AG09319 (cell line): ENCODE measurements around the gene NOS1AP.
"Not testable (repeated sequence)": the region's sequence is repeated elsewhere in the genome, so short reads cannot be mapped to it uniquely, and the experiment has no call there.

Experiments used
- DNase-seq: peaks from one replicate; pipeline ENCODE4 v3.0.0-alpha.2; 2010; ENCODE audit warnings: low read depth; ENCODE audit errors: extremely low read depth
- TF ChIP-seq, protein P1 (sequence below): IDR thresholded peaks from 2 replicates; pipeline ENCODE4 v1.5.1; 2011; ENCODE audit warnings: low read depth, mild to moderate bottlenecking, inconsistent platforms, low read length, moderate library complexity

The NOS1AP gene

DNA sequence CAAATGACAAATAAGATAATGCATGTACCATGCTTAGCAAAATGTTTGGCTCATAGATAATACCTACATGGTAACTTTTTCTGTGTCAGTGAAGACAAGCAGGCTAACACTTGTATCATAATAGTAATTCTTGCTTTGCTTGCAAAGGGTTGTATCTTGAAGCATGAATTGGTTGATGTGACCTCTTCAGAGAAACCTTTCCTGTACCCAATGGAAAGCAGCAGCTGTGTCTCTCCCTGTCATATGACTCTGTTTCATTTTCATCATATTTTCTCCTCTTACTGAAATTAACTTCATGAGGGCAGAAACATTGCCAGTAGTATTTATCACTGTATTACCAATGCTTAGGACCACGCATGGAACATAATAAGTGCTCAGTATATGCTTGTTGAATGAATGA is 338.0 kb downstream of the NOS1AP start:
- DNase-seq, result no peak
- TF ChIP-seq, protein P1, sequence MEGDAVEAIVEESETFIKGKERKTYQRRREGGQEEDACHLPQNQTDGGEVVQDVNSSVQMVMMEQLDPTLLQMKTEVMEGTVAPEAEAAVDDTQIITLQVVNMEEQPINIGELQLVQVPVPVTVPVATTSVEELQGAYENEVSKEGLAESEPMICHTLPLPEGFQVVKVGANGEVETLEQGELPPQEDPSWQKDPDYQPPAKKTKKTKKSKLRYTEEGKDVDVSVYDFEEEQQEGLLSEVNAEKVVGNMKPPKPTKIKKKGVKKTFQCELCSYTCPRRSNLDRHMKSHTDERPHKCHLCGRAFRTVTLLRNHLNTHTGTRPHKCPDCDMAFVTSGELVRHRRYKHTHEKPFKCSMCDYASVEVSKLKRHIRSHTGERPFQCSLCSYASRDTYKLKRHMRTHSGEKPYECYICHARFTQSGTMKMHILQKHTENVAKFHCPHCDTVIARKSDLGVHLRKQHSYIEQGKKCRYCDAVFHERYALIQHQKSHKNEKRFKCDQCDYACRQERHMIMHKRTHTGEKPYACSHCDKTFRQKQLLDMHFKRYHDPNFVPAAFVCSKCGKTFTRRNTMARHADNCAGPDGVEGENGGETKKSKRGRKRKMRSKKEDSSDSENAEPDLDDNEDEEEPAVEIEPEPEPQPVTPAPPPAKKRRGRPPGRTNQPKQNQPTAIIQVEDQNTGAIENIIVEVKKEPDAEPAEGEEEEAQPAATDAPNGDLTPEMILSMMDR, result no peak

GRCh38 chr1:162412002-162412401 is 342.5 kb downstream of the NOS1AP start, which contains the start of gene SH2D1B:
Gene SH2D1B (minus strand): TSS chr1:162412136. CDS start chr1:162412016, 120 bp downstream.
- no peak for DNase-seq
- TF ChIP-seq, protein P1, result no peak

GRCh38 chr1:162416215-162416614 is 346.7 kb downstream of the NOS1AP start:
- TF ChIP-seq, protein P1, result no peak
- no peak for DNase-seq

DNA sequence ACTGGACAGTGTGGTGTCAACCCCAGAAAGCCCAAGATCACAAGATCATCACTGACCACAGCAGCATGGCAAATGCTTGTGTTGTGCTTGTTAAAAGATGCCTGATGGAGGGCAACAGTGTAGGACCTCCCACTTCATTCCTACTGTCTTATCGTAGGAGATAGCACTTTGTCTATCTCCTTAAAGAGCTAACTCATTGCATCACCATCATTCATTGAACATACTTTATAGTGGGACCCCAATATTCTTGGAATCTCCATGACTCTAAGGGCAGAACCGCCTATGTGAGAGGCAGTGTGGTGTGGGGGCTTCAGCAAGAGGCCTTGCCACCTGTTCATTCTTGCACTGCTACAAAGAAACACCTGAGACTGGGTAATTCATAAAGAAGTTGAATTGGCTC is 347.4 kb downstream of the NOS1AP start:
- DNase-seq, result no peak
- TF ChIP-seq, protein P1, result no peak

- DNase-seq, result no peak
- TF ChIP-seq, protein P1, result no peak
These were observed 348.2 kb downstream of the NOS1AP start for GRCh38 chr1:162417650-162418049.

DNA sequence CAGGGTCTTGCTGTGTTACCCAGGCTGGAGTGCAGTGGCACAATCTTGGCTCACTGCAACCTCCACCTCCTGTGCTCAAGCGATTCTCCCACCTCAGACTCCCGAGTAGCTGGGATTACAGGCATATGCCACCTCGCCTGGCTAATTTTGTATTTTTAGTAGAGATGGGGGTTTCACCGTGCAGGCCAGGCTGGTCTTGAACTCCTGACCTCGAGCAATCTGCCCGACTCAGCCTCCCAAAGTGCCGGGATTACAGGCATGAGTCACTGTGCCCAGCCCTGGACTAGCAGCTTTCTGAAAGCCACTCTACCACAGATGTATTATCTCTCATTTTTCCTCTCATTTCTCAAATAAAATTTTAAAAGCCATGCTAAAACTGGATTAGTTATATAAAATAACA is 349.1 kb downstream of the NOS1AP start:
- not testable (repeated sequence) for DNase-seq

DNA sequence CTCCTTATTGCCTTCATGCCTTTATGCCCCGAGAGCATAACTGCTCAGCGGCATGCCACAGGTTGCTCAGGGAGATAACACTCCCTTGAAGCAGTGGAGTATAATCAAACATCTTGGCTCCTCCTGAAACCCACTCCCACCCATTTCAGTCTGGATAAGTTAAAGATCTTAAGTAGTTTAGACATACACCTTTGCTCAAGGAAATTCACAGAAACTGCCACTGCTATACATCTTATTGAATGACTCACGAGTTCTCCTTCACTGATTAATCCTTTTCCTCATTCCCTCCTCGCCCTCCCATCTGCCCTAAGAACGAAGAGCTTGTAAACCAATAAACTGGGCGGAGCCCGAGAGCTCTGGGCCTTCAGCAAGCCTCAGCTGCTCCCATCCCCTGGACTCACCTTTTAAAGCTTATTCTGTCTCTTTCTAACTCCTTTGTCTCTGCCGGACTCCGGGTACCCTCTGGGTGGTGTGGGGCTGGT is 350.0 kb downstream of the NOS1AP start:
- not testable (repeated sequence) for DNase-seq
